Measurements from ENCODE around the gene HOXD1.

- TF ChIP-seq CTCF (IDR thresholded peaks at IDR 0.05; ENCODE audit: extremely low read depth in 1 of 2, insufficient read depth in 1 of 2, low read depth in 1 of 2, low read length in 2 of 2) (no peak), POLR2AphosphoS5 (IDR thresholded peaks at IDR 0.05; ENCODE audit: insufficient read depth, low read depth, low read length) (no peak)
- TF ChIP-seq, protein P1, sequence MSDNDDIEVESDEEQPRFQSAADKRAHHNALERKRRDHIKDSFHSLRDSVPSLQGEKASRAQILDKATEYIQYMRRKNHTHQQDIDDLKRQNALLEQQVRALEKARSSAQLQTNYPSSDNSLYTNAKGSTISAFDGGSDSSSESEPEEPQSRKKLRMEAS (IDR thresholded peaks at IDR 0.05; ENCODE audit: insufficient read depth, insufficient read length), result no peak
These were observed 13.4 kb upstream of the HOXD1 start for GRCh38 chr2:176174824-176175708.

Data from endothelial cell of umbilical vein (primary cell).